ENCODE data around the gene ARAP1.

GRCh38 chr11:72741429-72741833 lies 10.8 kb downstream of the ARAP1 start:
- TF ChIP-seq CTCF (IDR thresholded peaks at IDR 0.05): no peak
- TF ChIP-seq POLR2AphosphoS5 (IDR thresholded peaks at IDR 0.05): no peak
